ENCODE results near the gene CHAF1B. TPM values are rescaled to one million over a fixed set of nuclear protein-coding genes. Genes with fewer than 3 reads are reported as not detected.

The CHAF1B gene
- total RNA-seq, 1 donor from 2014 or later = 0.54 TPM

- intact Hi-C loops (cut with DNase I) = no loop called here
- ATAC-seq (ENCODE audit: poor library complexity) (no peak), DNase-seq (no peak)
Measured at GRCh38 chr21:36452281-36452825, 67.2 kb downstream of the CHAF1B start.

- intact Hi-C loops (cut with DNase I) = no loop called here
- ATAC-seq (ENCODE audit: poor library complexity) (no peak), DNase-seq (no peak)
Measured at GRCh38 chr21:36454093-36454531, 68.9 kb downstream of the CHAF1B start.

GRCh38 chr21:36454706-36455105, 69.5 kb downstream of the CHAF1B start:
- no peak for DNase-seq
- no peak for ATAC-seq (ENCODE audit: poor library complexity)
- intact Hi-C loops (cut with DNase I) = no loop called here

- no peak for DNase-seq
- intact Hi-C loops (cut with DNase I) = no loop called here
- ATAC-seq (ENCODE audit: poor library complexity) = no peak
Measured at GRCh38 chr21:36456729-36457414, 71.7 kb downstream of the CHAF1B start.

GRCh38 chr21:36459098-36459497, 73.9 kb downstream of the CHAF1B start:
- intact Hi-C loops (cut with DNase I) = no loop called here
- ATAC-seq (ENCODE audit: poor library complexity) = no peak
- DNase-seq = no peak

- intact Hi-C loops (cut with DNase I) = no loop called here
Measured at GRCh38 chr21:36460866-36461265, 75.7 kb downstream of the CHAF1B start.

GRCh38 chr21:36461277-36461917, 76.2 kb downstream of the CHAF1B start:
- ATAC-seq (ENCODE audit: poor library complexity) (no peak), DNase-seq (no peak)
- intact Hi-C loops (cut with DNase I) = no loop called here

More at GRCh38 chr21:36460866-36461265, 75.7 kb downstream of the CHAF1B start:
- DNase-seq (no peak), ATAC-seq (ENCODE audit: poor library complexity) (no peak)

GRCh38 chr21:36461918-36462486, 76.8 kb downstream of the CHAF1B start:
- intact Hi-C loops (cut with DNase I) = no loop called here
- no peak for ATAC-seq (ENCODE audit: poor library complexity)

GRCh38 chr21:36463204-36463603, 78.0 kb downstream of the CHAF1B start:
- intact Hi-C loops (cut with DNase I) = no loop called here
- ATAC-seq (ENCODE audit: poor library complexity) = no peak
- no peak for DNase-seq

More at GRCh38 chr21:36461918-36462486, 76.8 kb downstream of the CHAF1B start:
- no peak for DNase-seq

- ATAC-seq (ENCODE audit: poor library complexity) (no peak), DNase-seq (no peak)
- intact Hi-C loops (cut with DNase I) = no loop called here
Measured at GRCh38 chr21:36463991-36464390, 78.8 kb downstream of the CHAF1B start.

- ATAC-seq (ENCODE audit: poor library complexity) (no peak), DNase-seq (no peak)
- intact Hi-C loops (cut with DNase I) = no loop called here
Measured at GRCh38 chr21:36464590-36464989, 79.4 kb downstream of the CHAF1B start.

- ATAC-seq (ENCODE audit: poor library complexity) = no peak
- intact Hi-C loops (cut with DNase I) = no loop called here
- no peak for DNase-seq
Measured at GRCh38 chr21:36465478-36465877, 80.3 kb downstream of the CHAF1B start.

GRCh38 chr21:36466061-36466511, 80.9 kb downstream of the CHAF1B start:
- intact Hi-C loops (cut with DNase I) = no loop called here
- no peak for ATAC-seq (ENCODE audit: poor library complexity)

More at GRCh38 chr21:36466061-36466511, 80.9 kb downstream of the CHAF1B start:
- no peak for DNase-seq

Other genes starting within 250 kb of the CHAF1B start
- 14.1 TPM for gene DOP1B, start 228.6 kb upstream of the CHAF1B start, total RNA-seq
- 18.9 TPM for gene MORC3, start 65.2 kb upstream of the CHAF1B start, total RNA-seq
- gene CLDN14, start 94.7 kb downstream of the CHAF1B start, total RNA-seq = not detected

All from Right ventricle myocardium superior (tissue), 1 donor.